Activated T-cell treated with anti-CD3 and anti-CD28 coated beads, Interleukin-2, amount 50 U/mL, for 72 hours (primary cell): ENCODE data around the gene MED13L. TPM values are rescaled to one million over a fixed set of nuclear protein-coding genes. Genes with fewer than 3 reads are reported as not detected.

ENCODE experiments used
- ATAC-seq, 2 donors: fragments of 150-1000 bp; cut with Tn5 transposase; replicated peaks in 1 of 2; 2 replicates each; pipeline ENCODE4 v1.10.0; 2021; ENCODE audit warnings: moderate library complexity in 2 of 2, mild to moderate bottlenecking in 1 of 2
- DNase-seq, 2 donors: peaks; one replicate each; pipeline ENCODE4 v3.0.0; 2021 to 2022; ENCODE audit warnings: mixed read lengths in 1 of 2
- H3K27ac Mint-ChIP-seq: one replicate; pipeline ENCODE4 v1.8.0; 2022; ENCODE audit warnings: mild to moderate bottlenecking, moderate library complexity, mixed read lengths
- H3K27me3 Mint-ChIP-seq: one replicate; pipeline ENCODE4 v1.8.0; 2022; ENCODE audit warnings: low read depth, mixed read lengths
- H3K36me3 Mint-ChIP-seq, 2 donors: one replicate each; pipeline ENCODE4 v1.8.0; 2022; ENCODE audit warnings: mixed read lengths in 2 of 2, mild to moderate bottlenecking in 1 of 2; ENCODE audit not compliant: insufficient read depth in 2 of 2
- H3K4me1 Mint-ChIP-seq: one replicate; pipeline ENCODE4 v1.8.0; 2022; ENCODE audit warnings: low read depth, mixed read lengths
- H3K4me3 Mint-ChIP-seq, 2 donors: one replicate each; pipeline ENCODE4 v1.8.0; 2022; ENCODE audit warnings: mild to moderate bottlenecking in 2 of 2, mixed read lengths in 2 of 2, moderate library complexity in 2 of 2
- H3K9me3 Mint-ChIP-seq, 2 donors: one replicate each; pipeline ENCODE4 v1.8.0; 2022; ENCODE audit warnings: mixed read lengths in 2 of 2
- total RNA-seq, 2 donors: library from RNA; stranded (reverse); gene quantifications; one replicate each; pipeline ENCODE4 v1.2.3, GENCODE V29; 2022

The MED13L gene
- total RNA-seq, 2 donors from 2014 or later = 72.8 to 74.5 TPM

DNA sequence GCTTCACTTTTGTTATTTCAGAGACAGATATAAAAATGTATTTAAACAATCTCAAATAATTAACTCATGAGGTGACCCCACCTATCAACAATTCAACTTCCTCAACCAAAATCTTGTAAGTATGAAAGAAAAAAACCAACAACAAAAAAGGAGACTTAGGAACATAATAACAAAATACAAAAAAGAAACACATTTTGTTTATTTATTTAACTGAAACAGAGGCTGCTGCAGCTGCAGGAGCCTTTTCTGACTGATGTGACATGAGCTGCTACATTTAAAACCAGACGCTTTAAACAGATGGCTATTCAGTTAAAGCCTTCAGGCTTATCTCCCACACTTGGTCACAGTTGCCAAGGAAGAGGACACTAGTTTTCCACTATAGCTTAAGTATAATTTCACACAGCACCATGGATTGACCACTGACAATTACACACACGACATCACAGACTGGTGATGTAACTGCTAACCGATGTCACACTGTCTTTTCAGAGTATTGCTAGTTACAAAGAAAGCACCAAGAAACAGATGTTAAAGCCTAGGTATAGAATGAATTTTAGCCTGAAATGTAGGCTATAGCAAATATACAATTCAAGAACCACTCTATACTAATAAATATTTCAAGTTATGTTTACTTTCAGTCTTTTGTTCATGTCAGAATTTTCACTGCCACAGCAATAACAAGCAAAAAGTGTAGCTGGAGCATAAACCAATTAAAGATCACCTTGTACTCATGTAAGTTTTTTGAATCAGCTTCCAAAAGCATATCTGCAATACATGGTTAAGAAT lies 113.0 kb downstream of the MED13L start:
- DNase-seq (no peak), ATAC-seq (peak; percentile 42 to 67)
- Mint-ChIP-seq H3K9me3 (no peaks in the 10 kb centered on the region), H3K27ac (peak overlapping the region; percentile 66), H3K27me3 (no peaks in the 10 kb centered on the region), H3K4me3 (peak overlapping the region; percentile 48 to 65), H3K36me3 (no peaks in the 10 kb centered on the region), H3K4me1 (peaks cover 42% of the 10 kb centered on the region)

DNA sequence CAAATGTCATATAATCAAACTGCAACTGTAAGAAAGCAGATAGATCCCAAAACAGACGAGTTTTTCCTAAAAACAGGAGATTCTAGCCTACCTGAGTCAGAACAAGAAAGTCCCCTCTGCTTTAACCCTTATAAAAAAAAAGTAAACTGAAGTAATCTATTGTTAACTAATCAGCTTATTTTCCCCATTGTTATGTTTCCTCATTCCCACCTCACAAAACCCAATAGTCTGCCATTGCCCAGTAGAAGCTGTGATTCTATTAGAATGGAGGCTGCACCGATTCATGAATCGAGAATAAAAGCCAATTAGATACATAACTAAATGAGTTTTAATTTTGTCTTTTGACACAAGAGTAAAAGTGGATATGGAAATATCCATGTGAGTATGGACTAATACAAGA lies 115.4 kb downstream of the MED13L start:
- Mint-ChIP-seq H3K4me1 (peaks cover 50% of the 10 kb centered on the region), H3K9me3 (no peaks in the 10 kb centered on the region), H3K4me3 (no peak overlapping the region), H3K27me3 (no peaks in the 10 kb centered on the region), H3K27ac (no peak overlapping the region), H3K36me3 (no peaks in the 10 kb centered on the region)
- ATAC-seq (no peak), DNase-seq (no peak)

DNA sequence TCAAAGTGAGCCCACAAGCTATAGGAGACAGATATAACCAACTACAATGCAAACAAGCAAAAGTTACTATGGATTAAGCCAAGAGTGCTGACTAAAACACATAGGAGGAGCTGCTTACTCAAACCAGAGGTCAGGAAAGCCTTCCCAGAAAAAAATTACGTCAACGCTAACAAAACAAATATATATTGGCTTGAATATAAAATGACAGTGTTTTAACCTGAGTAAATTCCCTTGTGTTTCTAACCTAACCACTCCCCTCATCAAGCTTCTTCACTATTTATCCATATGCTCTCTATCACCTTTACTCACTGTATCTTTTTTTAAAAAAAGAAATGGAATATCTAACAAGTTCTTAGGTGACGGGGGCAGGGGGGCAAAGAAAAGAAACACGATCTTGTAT lies 115.9 kb downstream of the MED13L start:
- ATAC-seq = no peak

DNA sequence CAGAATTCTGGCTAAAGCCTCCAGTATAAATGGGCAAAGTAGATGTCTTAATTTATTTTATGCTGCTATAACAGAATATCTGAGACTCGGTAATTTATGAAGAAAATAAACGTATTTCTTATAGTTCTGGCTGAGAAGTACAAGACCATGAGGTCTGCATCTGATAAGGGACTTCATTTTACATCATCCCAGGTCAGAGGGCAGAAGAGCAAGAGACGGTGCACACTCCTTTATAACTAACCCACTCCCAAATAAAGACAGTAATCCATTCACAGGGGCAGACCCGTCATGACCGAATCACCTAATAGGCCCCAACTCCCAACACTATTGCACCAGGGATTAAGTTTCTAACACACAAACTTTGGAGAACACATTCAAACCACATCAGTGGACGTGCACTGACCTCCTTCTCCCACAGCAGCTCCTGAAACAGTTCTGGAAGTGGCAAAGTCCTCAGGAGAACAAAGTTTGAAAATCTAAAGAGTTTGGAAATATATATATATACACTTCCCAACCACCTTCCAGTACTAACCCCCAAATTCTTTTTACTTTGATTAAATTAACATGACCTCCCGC lies 116.5 kb downstream of the MED13L start:
- Mint-ChIP-seq H3K4me1 (peaks cover 49% of the 10 kb centered on the region), H3K27me3 (no peaks in the 10 kb centered on the region), H3K27ac (no peak overlapping the region), H3K36me3 (no peaks in the 10 kb centered on the region), H3K4me3 (no peak overlapping the region), H3K9me3 (no peaks in the 10 kb centered on the region)
- no peak for ATAC-seq
- DNase-seq = no peak

More for the DNA sequence above, 115.9 kb downstream of the MED13L start:
- no peaks in the 10 kb centered on the region for H3K9me3 Mint-ChIP-seq
- DNase-seq = no peak
- no peaks in the 10 kb centered on the region for H3K27me3 Mint-ChIP-seq
- peaks cover 52% of the 10 kb centered on the region for H3K4me1 Mint-ChIP-seq
- H3K36me3 Mint-ChIP-seq = no peaks in the 10 kb centered on the region
- H3K27ac Mint-ChIP-seq = no peak overlapping the region
- no peak overlapping the region for H3K4me3 Mint-ChIP-seq

DNA sequence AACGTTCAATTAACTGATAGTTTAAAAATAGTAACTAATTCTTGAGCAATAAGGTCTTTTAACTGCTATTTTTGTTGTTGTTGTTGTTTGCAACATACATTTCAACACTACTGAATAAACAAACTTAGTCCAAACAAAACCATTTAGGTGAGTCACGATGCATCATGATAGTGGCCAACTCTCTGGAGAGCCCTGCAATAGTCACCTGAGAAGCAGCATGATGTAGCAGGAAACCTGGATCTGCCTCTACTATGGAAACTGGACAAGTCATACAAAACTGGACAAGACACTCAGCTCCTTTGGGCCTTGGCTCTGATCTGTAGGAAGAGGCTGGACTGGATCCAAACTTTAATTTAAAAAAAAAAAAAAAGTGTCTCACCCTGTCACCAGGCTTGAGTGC lies 117.3 kb downstream of the MED13L start:
- H3K4me1 Mint-ChIP-seq = peaks cover 41% of the 10 kb centered on the region
- H3K27me3 Mint-ChIP-seq = no peaks in the 10 kb centered on the region
- H3K27ac Mint-ChIP-seq = no peak overlapping the region
- H3K36me3 Mint-ChIP-seq = no peaks in the 10 kb centered on the region
- DNase-seq = no peak
- H3K4me3 Mint-ChIP-seq = no peak overlapping the region
- no peak for ATAC-seq
- H3K9me3 Mint-ChIP-seq = no peaks in the 10 kb centered on the region

DNA sequence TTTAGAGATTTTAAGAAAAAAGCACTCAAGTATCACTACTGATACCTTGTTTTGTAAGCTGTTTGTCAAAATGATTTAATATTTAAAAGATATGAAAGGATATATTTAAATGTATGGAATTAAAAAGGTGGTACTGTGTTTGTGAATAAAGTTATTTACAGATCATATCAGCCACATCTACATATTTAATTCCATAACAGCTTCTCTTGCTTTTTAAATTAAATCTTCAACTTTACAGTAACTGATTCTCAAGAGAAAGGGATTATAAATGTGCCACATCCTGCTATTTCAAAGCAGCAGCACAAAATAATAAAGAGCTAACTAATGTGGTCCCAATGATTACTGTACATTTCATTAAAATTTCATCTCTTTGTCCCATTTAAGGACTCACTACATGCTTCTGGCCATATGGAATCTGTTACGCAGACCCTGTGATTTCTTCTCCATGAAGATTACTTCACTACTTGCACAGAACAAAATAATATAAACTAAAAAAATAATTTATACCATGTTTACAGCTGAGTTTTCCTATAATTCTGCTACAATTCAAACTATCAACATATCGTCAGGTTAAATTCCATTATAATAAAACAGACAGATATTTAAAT lies 117.8 kb downstream of the MED13L start:
- Mint-ChIP-seq H3K36me3 (no peaks in the 10 kb centered on the region), H3K9me3 (no peaks in the 10 kb centered on the region), H3K27me3 (no peaks in the 10 kb centered on the region), H3K27ac (no peak overlapping the region), H3K4me1 (peaks cover 36% of the 10 kb centered on the region), H3K4me3 (no peak overlapping the region)
- DNase-seq (no peak), ATAC-seq (no peak)

DNA sequence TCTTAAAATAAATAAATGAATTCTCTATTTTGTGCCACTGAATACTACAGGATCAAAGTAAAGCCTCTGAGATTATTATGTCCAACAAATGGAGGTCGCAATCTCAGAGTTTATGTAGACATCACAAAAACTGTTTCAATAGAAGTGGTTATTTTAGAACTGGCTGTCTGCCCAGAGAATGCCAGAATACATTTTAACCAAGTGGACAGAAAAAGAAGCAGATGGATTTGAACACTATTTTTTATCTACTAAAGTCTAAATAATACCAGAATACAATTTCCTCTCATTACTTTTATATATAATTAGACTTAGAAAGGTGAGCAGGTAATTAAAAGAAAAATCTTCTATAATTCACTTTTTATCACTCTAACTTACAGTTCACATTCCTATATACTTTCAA lies 118.3 kb downstream of the MED13L start:
- no peak for DNase-seq
- Mint-ChIP-seq H3K4me1 (peaks cover 32% of the 10 kb centered on the region), H3K27ac (no peak overlapping the region), H3K9me3 (no peaks in the 10 kb centered on the region), H3K27me3 (no peaks in the 10 kb centered on the region), H3K4me3 (no peak overlapping the region), H3K36me3 (no peaks in the 10 kb centered on the region)
- ATAC-seq = no peak

DNA sequence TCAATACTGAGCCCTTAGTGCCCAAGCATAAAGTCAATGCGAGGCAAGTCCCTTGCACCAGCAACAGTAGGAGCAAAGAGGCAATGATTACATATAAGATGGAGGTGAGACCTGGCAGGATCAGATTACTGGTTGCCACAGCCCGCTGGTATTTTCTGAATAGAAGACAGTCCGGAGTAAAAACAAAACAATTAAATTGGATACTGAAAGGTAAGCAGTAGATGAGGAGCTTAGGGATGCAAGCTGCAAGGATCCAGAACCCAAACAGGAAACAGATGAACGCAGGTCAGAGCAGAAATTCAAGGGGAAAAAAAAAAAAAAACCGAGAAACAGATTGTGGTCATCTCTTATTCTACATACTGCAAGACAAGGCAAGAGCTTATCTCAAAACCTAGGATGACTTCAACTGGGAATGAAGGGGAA lies 119.6 kb downstream of the MED13L start:
- H3K4me1 Mint-ChIP-seq = peaks cover 37% of the 10 kb centered on the region
- no peak overlapping the region for H3K27ac Mint-ChIP-seq
- ATAC-seq = no peak
- no peak for DNase-seq
- no peaks in the 10 kb centered on the region for H3K9me3 Mint-ChIP-seq
- H3K4me3 Mint-ChIP-seq = no peak overlapping the region
- no peaks in the 10 kb centered on the region for H3K36me3 Mint-ChIP-seq
- no peaks in the 10 kb centered on the region for H3K27me3 Mint-ChIP-seq

DNA sequence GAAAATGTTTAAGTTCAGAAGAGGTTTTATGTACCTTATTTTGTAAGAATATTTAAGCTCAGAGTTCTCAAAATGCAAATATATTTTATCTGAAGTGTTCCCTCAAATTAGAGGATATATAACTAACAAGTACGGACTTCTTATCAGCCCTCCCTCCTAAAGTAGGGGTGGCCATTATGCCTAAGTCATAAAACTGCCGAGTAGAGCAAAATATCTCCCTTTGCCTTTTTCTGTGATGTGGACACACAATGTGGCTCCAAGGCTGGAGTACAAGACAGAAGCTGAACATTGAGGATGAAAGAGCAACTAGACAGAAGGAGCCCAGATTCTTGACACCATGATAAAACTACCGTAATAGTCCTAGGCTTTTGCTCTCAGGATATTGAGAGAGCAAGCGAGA lies 120.9 kb downstream of the MED13L start:
- ATAC-seq (no peak), DNase-seq (no peak)
- H3K27ac Mint-ChIP-seq = no peak overlapping the region
- H3K27me3 Mint-ChIP-seq = no peaks in the 10 kb centered on the region
- peaks cover 49% of the 10 kb centered on the region for H3K4me1 Mint-ChIP-seq
- no peaks in the 10 kb centered on the region for H3K36me3 Mint-ChIP-seq
- no peaks in the 10 kb centered on the region for H3K9me3 Mint-ChIP-seq
- H3K4me3 Mint-ChIP-seq = no peak overlapping the region

DNA sequence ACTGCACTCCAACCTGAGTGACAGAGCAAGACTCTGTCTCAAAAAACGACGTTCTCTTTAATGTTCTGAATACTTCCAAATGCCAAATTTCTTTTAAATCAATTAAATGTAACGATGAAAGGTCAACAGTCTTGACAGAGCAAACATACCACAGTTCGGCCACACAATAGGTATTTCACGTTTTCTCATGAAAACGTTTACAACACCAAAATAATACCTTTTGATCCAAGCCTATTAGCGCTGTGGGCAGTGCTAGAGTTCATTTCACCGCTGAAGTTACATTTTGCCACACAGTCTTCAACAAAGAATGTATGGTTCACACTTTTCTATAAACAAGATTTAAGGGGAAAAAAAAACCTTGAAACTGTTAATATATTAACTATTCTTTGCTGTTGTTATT lies 122.1 kb downstream of the MED13L start:
- Mint-ChIP-seq H3K4me3 (no peak overlapping the region), H3K27ac (no peak overlapping the region), H3K9me3 (no peaks in the 10 kb centered on the region), H3K4me1 (peaks cover 58% of the 10 kb centered on the region), H3K27me3 (no peaks in the 10 kb centered on the region), H3K36me3 (no peaks in the 10 kb centered on the region)
- ATAC-seq = no peak
- DNase-seq = no peak

DNA sequence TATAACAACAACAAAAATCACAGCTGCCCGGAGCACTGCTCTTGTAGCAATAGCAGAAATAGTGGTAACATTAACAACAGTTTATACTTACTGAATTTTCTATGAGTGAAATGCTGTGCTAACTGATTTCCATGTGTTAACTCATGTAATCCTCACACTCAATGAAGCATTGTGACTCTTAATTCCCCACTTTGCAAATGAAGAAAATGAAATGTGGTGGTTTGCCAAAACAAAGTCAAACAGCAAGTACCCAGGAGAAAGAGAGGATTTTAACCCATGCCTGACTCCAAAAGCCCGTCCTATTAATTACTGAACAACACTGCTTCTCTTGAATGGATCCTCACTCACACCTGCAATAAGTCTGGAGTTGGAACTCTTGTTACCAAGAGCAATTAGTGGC lies 123.5 kb downstream of the MED13L start:
- Mint-ChIP-seq H3K27ac (no peak overlapping the region), H3K9me3 (no peaks in the 10 kb centered on the region), H3K4me1 (peaks cover 65% of the 10 kb centered on the region), H3K4me3 (no peak overlapping the region), H3K36me3 (no peaks in the 10 kb centered on the region), H3K27me3 (no peaks in the 10 kb centered on the region)
- DNase-seq (no peak), ATAC-seq (no peak)

DNA sequence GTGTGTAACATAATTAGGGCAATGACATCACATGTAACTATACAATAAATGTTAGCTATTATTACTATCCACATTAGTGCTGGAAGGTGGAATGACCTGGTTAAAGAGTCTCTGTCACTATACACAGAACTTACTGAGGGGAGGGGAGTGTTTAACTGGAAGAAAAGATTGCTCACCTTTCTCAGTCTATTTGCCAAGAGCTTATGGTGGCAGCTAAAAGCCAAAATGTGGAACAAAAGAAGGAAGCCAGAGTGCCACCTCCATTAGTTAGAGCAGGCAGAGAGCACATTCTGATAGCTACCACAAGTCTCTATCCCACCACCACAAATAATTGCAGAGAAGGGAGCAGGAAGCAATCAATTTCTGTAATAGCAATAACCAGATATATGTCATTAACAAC lies 124.4 kb downstream of the MED13L start:
- H3K27ac Mint-ChIP-seq = peak overlapping the region; percentile 29
- H3K4me1 Mint-ChIP-seq = peaks cover 68% of the 10 kb centered on the region
- no peaks in the 10 kb centered on the region for H3K9me3 Mint-ChIP-seq
- no peak overlapping the region for H3K4me3 Mint-ChIP-seq
- ATAC-seq (no peak), DNase-seq (no peak)
- H3K36me3 Mint-ChIP-seq = no peaks in the 10 kb centered on the region
- H3K27me3 Mint-ChIP-seq = no peaks in the 10 kb centered on the region

DNA sequence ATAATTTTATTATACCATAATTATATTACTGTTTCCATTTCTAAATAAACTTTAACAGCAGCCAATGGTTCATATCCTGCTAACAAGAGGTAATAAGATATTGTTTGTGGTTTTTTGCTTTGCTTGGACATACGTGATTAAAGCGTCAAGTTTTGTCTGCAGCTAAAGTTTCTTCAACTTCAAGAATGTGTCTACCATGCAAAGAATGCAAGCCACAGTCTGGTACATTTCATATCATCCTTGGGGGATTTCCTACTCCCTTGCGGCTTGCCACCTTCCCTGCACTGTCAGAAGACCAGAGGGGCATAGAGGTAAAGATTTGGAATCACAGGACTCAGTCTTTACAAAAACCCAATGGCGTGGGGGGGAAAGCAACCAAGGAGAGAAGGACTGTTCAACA lies 125.2 kb downstream of the MED13L start:
- Mint-ChIP-seq H3K4me3 (peak overlapping the region in 1 of 2 donors; percentile 3), H3K36me3 (no peaks in the 10 kb centered on the region), H3K27me3 (no peaks in the 10 kb centered on the region), H3K9me3 (no peaks in the 10 kb centered on the region), H3K27ac (no peak overlapping the region), H3K4me1 (peaks cover 59% of the 10 kb centered on the region)
- ATAC-seq (peak; percentile 51 to 76), DNase-seq (no peak)
